Ovary (tissue), 9 donors: ENCODE measurements around the gene FMNL2. TPM values are rescaled to one million over a fixed set of nuclear protein-coding genes. Genes with fewer than 3 reads are reported as not detected.

Experiments
- DNase-seq, 5 donors: peaks; one replicate each; pipeline ENCODE4 v3.0.0-alpha.2; 2019 to 2020
- H3K27ac ChIP-seq, 2 donors: fragments of 200-600 bp; one replicate each; pipeline versions ENCODE4 v1.5.1 to v1.8.0; 2019 to 2022
- H3K27me3 ChIP-seq: fragments of 200-600 bp; one replicate; pipeline ENCODE4 v1.8.0; 2022
- H3K36me3 ChIP-seq: fragments of 200-600 bp; sonication (generic); one replicate; pipeline ENCODE4 v1.5.1; 2019
- H3K4me1 ChIP-seq: one replicate; pipeline ENCODE4 v1.8.1; 2013; ENCODE audit warnings: mild to moderate bottlenecking, moderate library complexity; ENCODE audit not compliant: insufficient read depth
- H3K4me3 ChIP-seq: fragments of 200-600 bp; sonication (generic); one replicate; pipeline ENCODE4 v1.5.1; 2017
- H3K9me3 ChIP-seq, 2 donors: fragments of 200-600 bp in 1 of 2; sonication (generic) in 1 of 2; one replicate each; pipeline versions ENCODE4 v1.5.1 to v1.8.1; 2013 to 2019; ENCODE audit warnings: mild to moderate bottlenecking in 1 of 2, moderate library complexity in 1 of 2
- CTCF ChIP-seq, 3 donors: fragments of 450-650 bp in 2 of 3; fragments of 200-600 bp in 1 of 3; IDR thresholded peaks; one replicate each; pipeline versions ENCODE4 v1.5.1 to v1.8.0; 2016 to 2022; ENCODE audit warnings: antibody characterized with exemption in 3 of 3, mild to moderate bottlenecking in 1 of 3
- EP300 ChIP-seq: sonication (generic); formaldehyde crosslinking; IDR thresholded peaks from one replicate; pipeline ENCODE4 v1.6.1; 2017; ENCODE audit warnings: antibody characterized with exemption
- POLR2A ChIP-seq: fragments of 450-650 bp; IDR thresholded peaks from one replicate; pipeline ENCODE4 v1.6.1; 2017; ENCODE audit warnings: antibody characterized with exemption, mild to moderate bottlenecking, moderate library complexity
- WGBS, 3 donors: extraction: QIAGEN DNeasy Blood & Tissue Kit in 1 of 3; methylation state at CpG; one replicate each; pipeline versions ENCODE4 v1.1.5 to v1.1.7; 2013 to 2017; 5-methylcytosine and 5-hydroxymethylcytosine counted together
- intact Hi-C, 4 donors: fragments of 100-400 bp; cut with DNase I; formaldehyde crosslinking; loops; one replicate each; pipeline versions ENCODE4 v1.11.0 to v1.15.1; 2022 to 2023
- polyA plus RNA-seq, 2 donors: library from polyadenylated mRNA; stranded (reverse); fragments of 200-250 nt in 1 of 2; fragments of 350-450 nt in 1 of 2; fragmentation: Illumina TruSeq in 1 of 2; extraction: RNeasy Lipid Tissue Mini Kit (QIAGEN cat#74804) in 1 of 2; gene quantifications; one replicate each; pipeline ENCODE4 v1.2.3, GENCODE V29; 2013 to 2014
- total RNA-seq, 7 donors: library from RNA; depleted of rRNA in 2 of 7; stranded (reverse); fragments of >200 nt in 2 of 7; fragmentation: NEBNext Ultra II Directional in 3 of 7; extraction: Animal tissue kit (Norgen Biotek cat#: 25700) in 3 of 7; gene quantifications; one replicate each; pipeline versions ENCODE4 v1.1.0 to v1.2.4, GENCODE V29; 2016 to 2023
- donor health status: DM: no; HTN: no; CAD: no; lungs with moderate emphysema.
- donor health status: DM: no; HTN: no; CAD: no.
- donor health status: Bipolar disorder and iron deficiency.
- donor health status: DM: yes; HTN: yes; CAD: no.
- donor health status: DM: no; HTN: no; CAD: no.
- donor health status: DM: yes; HTN: yes; CAD: no.

Gene FMNL2
- total and polyA plus RNA-seq, 9 donors: 30.3 to 89.1 (median 51.3) TPM

GRCh38 chr2:152539424-152539823, 204.4 kb downstream of the FMNL2 start:
- H3K4me1 ChIP-seq: peaks cover 15% of the 10 kb centered on the region
- 96 to 99% (median 98%) methylated on average over 2 of the region's 2 CpGs for WGBS, 3 donors
- no peak for TF ChIP-seq POLR2A
- no peak for TF ChIP-seq EP300
- TF ChIP-seq CTCF (IDR thresholded peaks at IDR 0.05): no peak
- no peak for DNase-seq
- intact Hi-C loops: no loop called here
- no peak overlapping the region for H3K4me3 ChIP-seq
- H3K27me3 ChIP-seq: no peaks in the 10 kb centered on the region
- H3K9me3 ChIP-seq: no peaks in the 10 kb centered on the region
- H3K36me3 ChIP-seq: no peaks in the 10 kb centered on the region
- no peak overlapping the region for H3K27ac ChIP-seq

GRCh38 chr2:152541712-152542111, 206.7 kb downstream of the FMNL2 start:
- no peak for DNase-seq
- TF ChIP-seq EP300 (no peak), CTCF (IDR thresholded peaks at IDR 0.05) (no peak), POLR2A (no peak)
- no peak overlapping the region for H3K27ac ChIP-seq
- H3K36me3 ChIP-seq: no peaks in the 10 kb centered on the region
- H3K27me3 ChIP-seq: no peaks in the 10 kb centered on the region
- H3K4me1 ChIP-seq: peaks cover 22% of the 10 kb centered on the region
- 84 to 95% (median 86%) methylated on average over 3 of the region's 3 CpGs for WGBS, 3 donors
- no peaks in the 10 kb centered on the region for H3K9me3 ChIP-seq
- no peak overlapping the region for H3K4me3 ChIP-seq
- intact Hi-C loops: no loop called here

- no peak for DNase-seq
- Histone ChIP-seq H3K27me3 (no peaks in the 10 kb centered on the region), H3K27ac (peak overlapping the region in 1 of 2 donors; percentile 62), H3K4me3 (no peak overlapping the region), H3K36me3 (no peaks in the 10 kb centered on the region), H3K4me1 (peaks cover 22% of the 10 kb centered on the region), H3K9me3 (no peaks in the 10 kb centered on the region)
- 35 to 52% (median 39%) methylated on average over 4 of the region's 4 CpGs for WGBS, 3 donors
- intact Hi-C loops: no loop called here
- no peak for TF ChIP-seq POLR2A
- no peak for TF ChIP-seq CTCF (IDR thresholded peaks at IDR 0.05)
- TF ChIP-seq EP300: no peak
These were observed 207.5 kb downstream of the FMNL2 start for GRCh38 chr2:152542337-152542994.

GRCh38 chr2:152542995-152543481, 208.1 kb downstream of the FMNL2 start:
- WGBS, 3 donors: 5 to 15% (median 8%) methylated on average over 4 of the region's 4 CpGs
- intact Hi-C loops: no loop called here
- peak; percentile 56 to 65 (median 61) for DNase-seq

More at GRCh38 chr2:152542995-152543481, 208.1 kb downstream of the FMNL2 start:
- TF ChIP-seq EP300 (no peak), POLR2A (no peak), CTCF (IDR thresholded peaks at IDR 0.05) (no peak)
- Histone ChIP-seq H3K27ac (peak overlapping the region in 1 of 2 donors; percentile 62), H3K4me3 (no peak overlapping the region), H3K36me3 (no peaks in the 10 kb centered on the region), H3K9me3 (no peaks in the 10 kb centered on the region), H3K27me3 (no peaks in the 10 kb centered on the region), H3K4me1 (peaks cover 22% of the 10 kb centered on the region)
